Activated naive CD8-positive, alpha-beta T cell treated with anti-CD3 and anti-CD28 coated beads for 36 hours (primary cell): Measurements from ENCODE around the gene ASTL. TPM values are rescaled to one million over a fixed set of nuclear protein-coding genes. Genes with fewer than 3 reads are reported as not detected.
A peak's percentile ranks its signal among the peaks of the same experiment; 100 is the strongest.
"Not testable (repeated sequence)": the region's sequence is repeated elsewhere in the genome, so short reads cannot be mapped to it uniquely, and the experiment has no call there.

Experiments used
- DNase-seq: peaks from one replicate; pipeline ENCODE4 v3.0.0; 2021
- H3K27ac Mint-ChIP-seq: one replicate; pipeline ENCODE4 v1.8.0; 2022; ENCODE audit warnings: mild to moderate bottlenecking, moderate library complexity, mixed read lengths
- H3K27me3 Mint-ChIP-seq: one replicate; pipeline ENCODE4 v1.8.0; 2022; ENCODE audit warnings: mild to moderate bottlenecking, mixed read lengths
- H3K36me3 Mint-ChIP-seq: one replicate; pipeline ENCODE4 v1.8.0; 2021; ENCODE audit warnings: mild to moderate bottlenecking, mixed read lengths
- H3K4me1 Mint-ChIP-seq: one replicate; pipeline ENCODE4 v1.8.0; 2021; ENCODE audit warnings: mixed read lengths
- H3K4me3 Mint-ChIP-seq: one replicate; pipeline ENCODE4 v1.8.0; 2022; ENCODE audit warnings: mild to moderate bottlenecking, moderate library complexity, mixed read lengths
- H3K9me3 Mint-ChIP-seq: one replicate; pipeline ENCODE4 v1.8.0; 2022; ENCODE audit warnings: mixed read lengths
- total RNA-seq, 2 experiments: library from RNA; stranded (reverse); gene quantifications; one replicate each; pipeline ENCODE4 v1.2.3, GENCODE V29; 2021

The ASTL gene
- total RNA-seq, 2 experiments from 2014 or later, result 22.1 to 23.3 TPM

GRCh38 chr2:96167407-96168013 lies 29.2 kb upstream of the ASTL start:
- Mint-ChIP-seq H3K27ac (no peak overlapping the region), H3K27me3 (no peaks in the 10 kb centered on the region), H3K4me3 (no peak overlapping the region), H3K36me3 (peaks cover 4% of the 10 kb centered on the region), H3K9me3 (peaks cover 11% of the 10 kb centered on the region), H3K4me1 (peaks cover 50% of the 10 kb centered on the region)
- DNase-seq, result no peak

DNA sequence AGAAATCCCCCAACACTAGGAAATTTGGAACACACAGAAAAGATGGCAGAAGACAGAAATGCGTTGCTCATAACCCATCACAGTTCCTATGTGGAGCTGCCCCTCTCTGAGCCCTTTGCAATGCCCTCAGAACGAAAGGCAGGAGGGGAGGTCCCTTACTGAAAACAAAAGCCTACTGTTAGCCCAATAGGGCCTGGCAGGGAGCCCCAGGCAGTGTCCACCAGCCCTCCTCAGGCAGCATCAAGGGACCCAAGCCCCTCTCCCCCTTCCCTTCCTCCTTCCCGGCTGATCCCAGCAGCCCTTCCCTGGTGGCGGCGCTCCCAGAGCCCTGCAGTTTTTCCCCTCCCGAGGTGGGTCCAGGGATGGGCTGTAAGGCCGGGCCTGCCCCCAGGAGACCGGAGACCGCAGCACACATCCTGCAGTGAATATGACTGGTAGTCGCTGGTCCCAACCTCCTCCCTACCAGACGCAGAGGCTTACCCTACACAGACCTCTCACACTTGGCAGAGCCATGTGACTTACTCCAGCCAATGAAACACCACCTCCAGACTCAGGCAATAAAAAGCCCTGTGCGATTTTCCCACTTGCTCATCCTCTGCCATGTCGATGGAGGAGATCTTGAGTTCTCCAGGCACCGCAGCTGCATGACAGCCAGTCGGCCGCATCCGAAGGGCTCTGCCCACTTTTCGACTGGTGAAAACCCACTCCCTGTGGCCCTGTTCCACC lies 26.3 kb upstream of the ASTL start:
- Mint-ChIP-seq H3K9me3 (peaks cover 15% of the 10 kb centered on the region), H3K4me3 (peak overlapping the region; percentile 86), H3K4me1 (peaks cover 64% of the 10 kb centered on the region), H3K27ac (peak overlapping the region; percentile 99), H3K36me3 (peaks cover 18% of the 10 kb centered on the region), H3K27me3 (no peaks in the 10 kb centered on the region)
- DNase-seq, result peak; percentile 84

- peaks cover 70% of the 10 kb centered on the region for H3K4me1 Mint-ChIP-seq
- peaks cover 18% of the 10 kb centered on the region for H3K36me3 Mint-ChIP-seq
- peak overlapping the region; percentile 86 for H3K4me3 Mint-ChIP-seq
- H3K9me3 Mint-ChIP-seq, result peaks cover 10% of the 10 kb centered on the region
- H3K27me3 Mint-ChIP-seq, result no peaks in the 10 kb centered on the region
- peak overlapping the region; percentile 99 for H3K27ac Mint-ChIP-seq
- DNase-seq, result peak; percentile 94
Observed at GRCh38 chr2:96163768-96164429, 25.6 kb upstream of the ASTL start.

DNA sequence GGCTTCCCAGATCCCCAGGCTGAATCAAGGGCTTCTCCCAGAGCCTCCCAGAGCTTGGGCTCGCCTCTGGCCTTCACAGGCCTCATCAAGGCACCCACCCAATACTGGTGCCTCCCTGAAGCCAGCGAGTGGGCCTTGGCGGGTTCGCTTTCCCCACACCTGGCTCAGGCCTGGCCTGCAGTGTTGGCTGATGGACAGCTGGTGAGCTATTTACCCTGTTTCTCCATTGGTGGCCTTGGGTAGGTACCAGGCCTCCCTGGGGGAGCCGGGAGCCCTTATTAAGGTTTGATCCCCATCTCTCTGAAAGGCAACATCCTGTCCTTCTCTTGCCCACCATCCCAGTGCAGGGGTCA lies 25.1 kb upstream of the ASTL start:
- peaks cover 18% of the 10 kb centered on the region for H3K36me3 Mint-ChIP-seq
- DNase-seq, result no peak
- no peaks in the 10 kb centered on the region for H3K27me3 Mint-ChIP-seq
- peaks cover 10% of the 10 kb centered on the region for H3K9me3 Mint-ChIP-seq
- peak overlapping the region; percentile 86 for H3K4me3 Mint-ChIP-seq
- H3K4me1 Mint-ChIP-seq, result peaks cover 74% of the 10 kb centered on the region
- H3K27ac Mint-ChIP-seq, result peak overlapping the region; percentile 99

DNA sequence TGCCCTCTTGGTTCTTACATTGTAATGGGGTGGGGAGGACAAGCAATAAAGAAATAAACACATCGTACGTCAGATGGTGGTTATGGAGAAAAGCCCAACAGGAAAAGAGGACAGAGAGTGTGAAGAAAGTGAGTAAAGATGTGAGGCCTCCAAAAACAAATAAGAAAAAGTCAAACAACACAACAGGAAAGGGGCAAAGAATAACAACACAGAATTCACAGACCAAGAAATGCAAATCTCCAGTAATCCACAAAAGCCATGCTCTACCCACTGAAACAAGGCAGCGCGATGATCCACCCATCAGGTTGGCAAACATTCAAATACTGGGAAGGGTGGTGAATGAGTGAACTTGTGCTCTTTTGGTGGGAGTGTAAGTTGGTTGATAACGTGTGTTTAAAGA lies 23.6 kb upstream of the ASTL start:
- Mint-ChIP-seq H3K27ac (peak overlapping the region; percentile 99), H3K4me3 (peak overlapping the region; percentile 1), H3K4me1 (peaks cover 76% of the 10 kb centered on the region), H3K27me3 (no peaks in the 10 kb centered on the region), H3K9me3 (peaks cover 10% of the 10 kb centered on the region), H3K36me3 (peaks cover 18% of the 10 kb centered on the region)
- DNase-seq, result no peak

DNA sequence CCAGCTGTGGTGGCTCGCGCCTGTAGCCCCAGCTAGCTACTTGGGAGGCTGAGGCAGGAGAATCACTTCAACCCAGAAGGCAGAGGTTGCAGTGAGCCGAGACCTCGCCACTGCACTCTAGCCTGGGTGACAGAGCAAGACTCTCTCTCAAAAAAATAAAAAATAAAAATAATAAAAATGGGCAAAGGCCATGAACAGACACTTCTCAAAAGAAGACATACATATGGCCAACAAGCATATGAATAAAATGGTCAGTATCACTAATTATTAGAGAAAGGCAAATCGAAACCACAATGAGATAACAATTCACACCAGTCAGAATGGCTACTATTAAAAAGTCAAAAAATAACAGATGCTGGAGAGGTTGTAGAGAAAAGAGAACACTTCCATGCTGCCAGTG lies 22.1 kb upstream of the ASTL start:
- not testable (repeated sequence) for DNase-seq, H3K27me3 Mint-ChIP-seq, H3K4me3 Mint-ChIP-seq
- Mint-ChIP-seq H3K36me3 (peaks cover 18% of the 10 kb centered on the region), H3K4me1 (peaks cover 86% of the 10 kb centered on the region), H3K27ac (peak overlapping the region; percentile 4), H3K9me3 (peaks cover 10% of the 10 kb centered on the region)

- Mint-ChIP-seq H3K36me3 (peaks cover 16% of the 10 kb centered on the region), H3K27me3 (no peaks in the 10 kb centered on the region), H3K4me3 (peak overlapping the region; percentile 52), H3K4me1 (peaks cover 87% of the 10 kb centered on the region), H3K9me3 (peaks cover 10% of the 10 kb centered on the region), H3K27ac (peak overlapping the region; percentile 88)
- DNase-seq, result peak; percentile 59
Observed at GRCh38 chr2:96159084-96159830, 21.0 kb upstream of the ASTL start.

- H3K27ac Mint-ChIP-seq, result peak overlapping the region; percentile 88
- H3K4me3 Mint-ChIP-seq, result peak overlapping the region; percentile 52
- H3K4me1 Mint-ChIP-seq, result peaks cover 85% of the 10 kb centered on the region
- peaks cover 10% of the 10 kb centered on the region for H3K9me3 Mint-ChIP-seq
- H3K36me3 Mint-ChIP-seq, result peaks cover 16% of the 10 kb centered on the region
- no peaks in the 10 kb centered on the region for H3K27me3 Mint-ChIP-seq
- DNase-seq, result no peak
Observed at GRCh38 chr2:96158554-96158940, 20.2 kb upstream of the ASTL start.

DNA sequence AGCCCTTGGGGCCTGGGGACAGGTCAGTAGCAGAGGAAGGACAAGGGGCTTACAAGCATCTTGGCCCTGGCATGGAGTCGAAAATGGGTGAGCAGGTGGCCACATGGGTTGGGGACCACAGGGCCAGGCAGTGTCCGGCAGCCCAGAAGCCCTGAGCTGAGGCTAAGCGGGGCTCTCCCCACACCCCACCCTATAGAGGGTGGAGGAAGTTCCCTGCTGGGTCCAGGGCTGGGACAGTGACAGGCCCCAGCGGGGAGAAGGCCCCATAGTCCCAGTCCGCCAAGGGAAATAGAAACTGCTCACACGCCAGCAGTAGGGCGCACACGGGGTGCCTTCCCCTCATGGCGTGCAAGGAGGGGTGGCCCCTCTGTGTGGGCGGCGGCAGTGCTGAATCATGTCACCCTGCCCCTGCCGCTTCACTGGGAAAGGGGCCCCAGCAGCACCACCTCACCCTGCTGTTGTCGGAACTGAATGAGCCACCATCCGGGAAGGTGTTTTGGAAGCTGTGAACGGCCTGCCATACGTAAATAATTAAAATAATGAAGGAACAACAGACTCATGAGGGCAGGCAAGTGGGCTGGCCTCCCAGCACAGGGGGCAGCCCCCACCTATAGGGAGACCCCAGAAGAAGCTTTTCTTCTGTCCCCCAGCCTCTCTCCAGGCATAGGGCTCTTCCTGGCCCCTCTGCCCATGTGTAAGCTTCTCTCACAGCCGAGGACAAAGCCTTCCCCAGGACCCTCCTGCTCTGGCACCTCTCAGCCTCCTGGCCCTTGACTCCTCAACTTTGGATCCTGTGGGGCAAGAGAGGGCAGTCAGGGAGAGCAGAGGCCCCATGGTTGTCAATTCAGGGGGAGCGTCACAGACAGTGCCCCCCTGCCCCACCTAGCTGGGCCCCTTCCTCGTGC lies 19.6 kb upstream of the ASTL start:
- Mint-ChIP-seq H3K27ac (peak overlapping the region; percentile 88), H3K4me3 (peak overlapping the region; percentile 52), H3K27me3 (no peaks in the 10 kb centered on the region), H3K9me3 (peaks cover 10% of the 10 kb centered on the region), H3K36me3 (peaks cover 15% of the 10 kb centered on the region), H3K4me1 (peaks cover 85% of the 10 kb centered on the region)
- DNase-seq, result peak; percentile 97

GRCh38 chr2:96156926-96157648 lies 18.8 kb upstream of the ASTL start:
- Mint-ChIP-seq H3K36me3 (peaks cover 14% of the 10 kb centered on the region), H3K27me3 (no peaks in the 10 kb centered on the region), H3K4me1 (peaks cover 84% of the 10 kb centered on the region), H3K9me3 (peaks cover 10% of the 10 kb centered on the region), H3K4me3 (peak overlapping the region; percentile 52), H3K27ac (peak overlapping the region; percentile 88)
- no peak for DNase-seq

- peaks cover 10% of the 10 kb centered on the region for H3K9me3 Mint-ChIP-seq
- no peaks in the 10 kb centered on the region for H3K27me3 Mint-ChIP-seq
- H3K36me3 Mint-ChIP-seq, result peaks cover 10% of the 10 kb centered on the region
- peak; percentile 76 for DNase-seq
- H3K27ac Mint-ChIP-seq, result peak overlapping the region; percentile 88
- peak overlapping the region; percentile 51 for H3K4me3 Mint-ChIP-seq
- H3K4me1 Mint-ChIP-seq, result peaks cover 86% of the 10 kb centered on the region
Observed at GRCh38 chr2:96156011-96156820, 17.9 kb upstream of the ASTL start.

GRCh38 chr2:96154506-96155380 lies 16.4 kb upstream of the ASTL start:
- no peaks in the 10 kb centered on the region for H3K27me3 Mint-ChIP-seq
- DNase-seq, result no peak
- H3K4me1 Mint-ChIP-seq, result peaks cover 84% of the 10 kb centered on the region
- peak overlapping the region; percentile 49 for H3K27ac Mint-ChIP-seq
- no peak overlapping the region for H3K4me3 Mint-ChIP-seq
- H3K36me3 Mint-ChIP-seq, result peaks cover under 1% of the 10 kb centered on the region
- H3K9me3 Mint-ChIP-seq, result no peaks in the 10 kb centered on the region
